NCI-H2171 treated with DMSO at 0.1 percent for 48 hours (cell line): ENCODE data around the gene SLC10A7.
"Not testable (repeated sequence)": the region's sequence is repeated elsewhere in the genome, so short reads cannot be mapped to it uniquely, and the experiment has no call there.

Source experiments
- DNase-seq: peaks from one replicate; lab custom pipeline; 2025; lab: John Stamatoyannopoulos, UW

SLC10A7 gene

DNA sequence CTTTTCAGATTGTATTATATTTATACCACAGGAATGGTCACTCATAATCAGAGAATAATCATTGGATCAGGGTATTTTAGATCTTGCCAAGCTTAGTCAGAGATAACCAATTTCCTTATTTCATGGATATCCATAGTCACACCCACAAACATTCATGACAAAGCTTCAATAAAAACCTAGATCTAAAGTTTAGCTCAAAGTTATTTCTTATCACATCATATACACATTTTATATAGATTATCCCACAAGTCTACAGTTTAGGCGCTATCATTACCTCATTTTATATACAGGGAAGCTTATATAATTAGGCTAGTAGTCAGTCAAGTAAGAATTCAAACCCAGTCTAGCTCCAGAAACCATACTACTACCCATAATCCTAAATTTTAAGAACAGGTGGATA is 82.3 kb downstream of the SLC10A7 start:
- no peak for DNase-seq

DNA sequence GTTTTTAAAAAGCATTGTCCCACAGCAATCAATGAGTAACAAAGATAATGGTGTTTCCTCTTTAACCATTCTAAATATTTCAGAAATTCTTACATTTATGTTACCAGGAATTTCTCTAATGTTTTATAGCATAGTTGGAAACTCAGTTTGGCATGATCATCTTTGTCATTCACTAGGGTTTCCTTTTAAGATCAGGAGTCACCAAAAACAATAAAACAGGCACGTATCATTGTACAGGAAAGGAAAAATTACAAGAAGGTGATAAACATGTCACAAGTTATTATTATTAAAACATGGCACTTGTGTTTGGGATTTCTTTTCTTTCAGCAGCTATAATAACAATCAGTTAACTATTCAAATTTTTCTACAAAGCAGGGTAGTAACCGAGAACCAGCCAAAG is 84.0 kb downstream of the SLC10A7 start:
- DNase-seq = no peak

GRCh38 chr4:146436423-146437162 is 85.1 kb downstream of the SLC10A7 start:
- DNase-seq = no peak

DNA sequence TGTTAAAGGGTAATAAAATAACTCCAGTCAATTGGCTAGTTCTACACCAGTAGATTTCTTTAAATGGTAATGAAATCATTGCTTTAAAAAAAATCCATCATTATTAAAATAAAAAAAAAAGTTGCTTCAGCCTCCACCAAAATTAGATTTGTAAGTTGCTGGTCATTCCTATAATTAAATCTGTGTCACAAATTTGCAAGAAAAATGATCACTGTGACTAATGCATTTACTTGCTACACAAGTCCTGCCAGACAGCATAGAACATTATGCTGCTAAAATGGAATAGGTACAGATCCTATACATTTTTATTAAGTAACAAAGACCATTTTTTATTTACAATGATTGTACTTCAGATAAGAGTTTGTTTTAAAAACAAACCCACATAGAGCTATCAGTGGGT is 85.8 kb downstream of the SLC10A7 start:
- no peak for DNase-seq

- no peak for DNase-seq
These were observed 89.7 kb downstream of the SLC10A7 start for GRCh38 chr4:146432065-146432464.

DNA sequence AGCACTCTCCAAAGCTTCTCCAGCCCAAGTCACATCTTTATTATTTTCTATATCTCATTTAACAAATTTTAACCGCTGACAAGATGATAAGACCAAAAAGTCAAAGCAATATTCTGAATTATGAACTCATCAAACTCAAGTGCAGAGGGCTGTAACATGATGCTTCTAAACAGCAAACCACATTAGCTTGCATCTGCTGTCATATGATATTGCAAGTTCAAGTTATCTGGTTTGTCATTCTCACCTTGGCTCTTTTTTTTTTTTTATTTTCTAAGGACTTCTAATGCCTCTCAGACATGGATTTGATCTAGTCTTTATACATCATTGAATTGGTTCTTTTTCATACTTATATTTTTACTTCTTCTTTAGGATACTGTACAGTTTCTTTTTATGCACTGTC is 93.4 kb downstream of the SLC10A7 start:
- DNase-seq = peak; percentile 76

DNA sequence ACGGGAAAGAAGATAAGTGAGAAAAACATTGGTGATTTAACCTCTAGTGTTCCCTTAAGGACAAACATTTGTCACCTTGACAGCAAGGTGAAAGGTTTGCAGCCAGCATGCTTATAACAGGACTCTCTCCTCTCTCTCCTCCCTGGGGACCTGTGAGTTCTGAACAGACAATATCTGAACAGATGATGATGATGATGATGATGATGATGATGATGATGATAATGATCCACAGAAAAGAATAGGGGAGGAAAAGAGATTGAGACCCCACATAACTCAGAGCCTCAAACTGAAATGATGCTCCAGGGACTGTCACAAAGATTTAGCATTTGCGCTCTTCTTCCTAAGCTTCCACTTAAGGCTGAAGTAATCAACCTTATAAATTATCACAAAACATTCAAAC is 103.9 kb downstream of the SLC10A7 start:
- DNase-seq = no peak

DNA sequence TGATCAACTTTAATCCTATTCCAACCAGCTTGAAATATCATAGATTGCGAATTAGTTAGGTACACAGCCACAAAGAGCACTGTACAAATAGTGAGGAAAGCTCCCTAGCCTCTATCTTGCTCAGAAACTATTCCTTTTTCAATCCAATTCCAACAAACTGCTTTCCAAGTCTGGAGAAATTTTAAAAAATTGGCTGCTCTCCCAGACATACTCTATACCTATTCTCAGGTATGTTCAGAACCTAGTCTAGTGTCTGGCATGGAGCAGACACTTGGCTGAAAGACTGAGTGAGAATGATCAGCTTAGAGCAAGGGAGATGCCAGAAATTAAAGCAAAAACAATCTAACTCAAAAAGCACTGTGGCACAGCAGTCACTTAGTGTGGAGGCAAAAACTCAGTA is 105.9 kb downstream of the SLC10A7 start:
- DNase-seq = no peak

DNA sequence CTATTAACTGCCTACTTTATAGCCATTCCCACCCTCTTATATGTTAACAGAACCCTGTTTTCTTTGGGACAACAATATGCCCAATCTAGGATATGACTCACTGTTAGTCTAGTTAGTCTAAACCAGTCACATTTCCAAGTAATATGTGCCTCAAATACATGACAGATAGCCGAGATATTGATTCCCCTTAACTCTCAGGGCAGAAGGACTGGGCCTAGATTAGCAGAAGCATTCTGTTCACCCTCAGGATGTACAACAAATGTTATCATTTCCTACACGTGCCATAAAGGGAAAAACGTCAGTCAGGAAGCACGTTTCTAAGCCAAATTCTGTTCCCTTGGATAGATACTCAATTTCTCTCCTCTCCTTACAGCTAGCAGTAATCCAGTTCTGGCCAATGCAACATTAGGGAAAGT is 114.1 kb downstream of the SLC10A7 start:
- no peak for DNase-seq

- no peak for DNase-seq
These were observed 114.5 kb downstream of the SLC10A7 start for GRCh38 chr4:146407257-146407656.

DNA sequence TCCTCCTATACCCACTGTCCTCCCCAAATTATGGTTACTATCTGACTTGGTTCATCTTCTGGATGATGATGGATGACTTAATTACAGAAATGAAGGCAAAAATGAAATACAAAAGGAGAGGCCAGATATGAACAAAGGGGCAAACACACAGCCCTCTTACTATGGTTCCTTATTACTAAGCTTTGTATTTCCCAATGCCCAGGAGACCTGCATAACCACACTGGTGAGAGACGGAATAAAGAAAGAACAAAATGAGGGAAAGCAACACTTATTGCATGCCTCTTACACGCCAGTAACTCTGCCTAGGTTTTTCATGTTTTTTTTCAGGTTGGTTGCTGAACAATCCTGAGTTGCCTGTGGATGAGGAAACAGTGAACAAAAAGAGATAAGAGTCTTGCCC is 120.5 kb downstream of the SLC10A7 start:
- no peak for DNase-seq

DNA sequence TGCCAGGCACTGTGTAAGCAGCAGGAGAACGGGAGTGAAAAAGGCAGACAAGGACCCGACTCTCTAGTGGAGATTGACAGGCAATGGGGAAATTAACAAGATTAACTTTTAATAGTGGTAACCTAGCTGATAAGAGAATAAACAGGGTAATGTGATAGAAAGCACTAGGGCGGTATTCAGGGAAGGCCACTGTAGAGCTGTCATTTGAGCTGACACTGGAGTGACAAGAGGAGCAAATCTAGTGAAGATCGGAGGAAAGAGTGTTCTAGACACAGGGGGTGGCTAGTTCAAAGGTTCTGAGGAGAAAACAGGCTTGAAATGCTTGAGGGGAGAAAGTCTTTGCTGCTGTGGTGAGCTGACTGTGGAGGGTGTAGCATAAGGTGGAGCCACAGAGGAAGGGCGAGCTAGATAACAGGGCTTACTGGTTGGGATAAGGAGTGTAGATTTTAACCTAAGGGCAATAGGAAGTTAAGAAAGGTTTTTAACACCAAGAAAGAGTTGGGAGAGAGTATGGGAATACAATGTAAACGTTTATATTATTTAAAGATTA is 122.8 kb downstream of the SLC10A7 start:
- no peak for DNase-seq

- DNase-seq = no peak
These were observed 123.3 kb downstream of the SLC10A7 start for GRCh38 chr4:146398404-146398803.

GRCh38 chr4:146389561-146389960 is 132.2 kb downstream of the SLC10A7 start:
- no peak for DNase-seq

DNA sequence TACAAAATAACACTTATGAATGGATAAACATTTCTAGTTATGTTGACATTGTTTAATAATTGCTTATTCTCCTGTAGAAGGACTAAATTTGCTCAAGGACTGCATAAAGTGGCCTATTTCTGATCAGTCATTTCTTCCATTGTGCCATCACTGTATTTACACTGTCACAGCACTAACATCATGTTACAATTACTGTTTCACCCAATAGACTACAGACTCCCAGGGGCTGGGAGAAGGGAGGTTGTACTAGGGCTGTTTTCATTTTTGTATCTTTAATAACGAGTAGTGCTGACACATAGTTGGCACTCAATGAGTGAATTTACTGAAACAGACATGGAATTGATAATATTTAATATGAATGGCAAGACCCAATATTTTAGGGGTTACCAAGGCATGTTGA is 139.5 kb downstream of the SLC10A7 start:
- DNase-seq = no peak

- DNase-seq = no peak
These were observed 140.4 kb downstream of the SLC10A7 start for GRCh38 chr4:146381263-146381872.

- no peak for DNase-seq
These were observed 142.0 kb downstream of the SLC10A7 start for GRCh38 chr4:146379744-146380143.

- DNase-seq = no peak
These were observed 149.9 kb downstream of the SLC10A7 start for GRCh38 chr4:146371812-146372211.

DNA sequence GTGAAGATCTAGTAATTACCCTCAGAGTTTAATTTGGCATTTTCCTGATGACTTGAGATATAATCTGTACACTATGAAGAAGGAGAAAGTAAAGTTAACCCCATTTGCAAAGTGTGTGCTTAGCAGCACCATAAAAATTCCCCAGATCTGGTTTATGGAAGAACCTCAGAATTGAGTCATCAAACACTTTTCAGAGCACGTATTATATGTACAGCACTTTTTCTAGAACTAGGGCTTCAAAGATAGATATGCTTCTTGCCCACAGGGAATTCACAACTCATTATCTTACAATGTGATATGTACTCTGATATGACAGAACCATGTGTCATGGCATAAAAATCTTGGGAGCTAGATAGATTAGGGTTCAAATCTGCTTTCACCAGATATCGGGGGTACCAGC is 150.9 kb downstream of the SLC10A7 start:
- no peak for DNase-seq

- DNase-seq = no peak
These were observed 152.3 kb downstream of the SLC10A7 start for GRCh38 chr4:146369446-146369845.

DNA sequence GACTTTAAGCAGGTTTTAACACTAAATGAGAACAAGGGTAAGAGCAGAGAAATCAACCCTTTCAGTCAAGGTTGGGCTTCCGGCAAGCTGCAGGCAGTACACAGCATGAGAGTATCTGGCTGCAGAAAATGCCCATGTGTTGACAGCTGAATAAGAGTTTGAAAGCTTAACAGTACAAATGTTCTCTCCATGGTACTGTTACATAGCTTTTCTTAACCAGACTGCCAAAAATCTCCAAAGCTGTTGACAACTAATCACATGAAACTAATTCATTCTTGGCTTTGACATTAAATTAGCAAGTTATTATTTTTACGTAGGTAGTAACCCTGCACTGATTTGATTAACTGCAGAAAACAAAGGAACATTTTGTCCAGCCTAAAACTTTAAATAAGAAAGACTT is 153.5 kb downstream of the SLC10A7 start:
- no peak for DNase-seq

DNA sequence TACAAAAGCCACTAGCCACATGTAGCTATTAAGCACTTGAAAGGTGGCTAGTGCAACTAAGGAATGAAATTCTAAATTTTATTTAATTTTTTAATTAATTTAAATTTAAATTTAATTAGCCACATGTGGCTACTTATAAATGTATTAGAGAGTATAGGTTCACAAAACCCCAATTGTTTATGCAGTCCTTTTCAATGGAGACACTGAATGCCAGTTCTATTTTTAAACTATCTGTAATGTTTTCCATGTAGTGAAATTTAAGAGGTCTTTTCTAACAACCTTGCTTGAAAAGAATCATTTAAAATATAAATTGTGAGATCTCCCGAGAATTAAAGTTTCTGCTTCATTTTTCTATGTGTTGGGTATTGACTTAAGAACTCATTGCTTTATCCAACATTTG is 154.4 kb downstream of the SLC10A7 start:
- DNase-seq = no peak

DNA sequence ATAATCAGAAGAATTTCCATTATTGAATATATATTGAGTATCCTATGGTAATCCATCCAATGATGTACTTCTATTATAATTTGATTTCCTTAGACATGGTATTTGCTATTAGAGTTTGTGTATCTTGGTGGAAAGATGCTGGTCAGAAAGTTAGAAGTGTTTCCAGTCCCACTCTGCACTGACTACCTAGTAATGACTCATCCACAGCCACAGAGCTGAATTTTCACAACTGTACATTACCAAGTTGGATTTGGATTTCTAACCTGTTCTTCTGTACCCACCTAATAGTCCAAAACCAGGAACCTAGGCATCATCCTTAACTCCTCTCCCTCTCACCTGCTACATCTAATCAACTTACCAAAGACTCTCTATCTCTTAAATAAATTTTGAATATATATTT is 162.0 kb downstream of the SLC10A7 start:
- no peak for DNase-seq

GRCh38 chr4:146350114-146350513 is 171.6 kb downstream of the SLC10A7 start:
- not testable (repeated sequence) for DNase-seq
